Activated CD4-positive, alpha-beta memory T cell treated with anti-CD3 and anti-CD28 coated beads for 36 hours (primary cell): ENCODE data around the gene HIRA. TPM values are rescaled to one million over a fixed set of nuclear protein-coding genes. Genes with fewer than 3 reads are reported as not detected.
A peak's percentile ranks its signal among the peaks of the same experiment; 100 is the strongest.

Experiments used
- CTCF ChIA-PET: fragments of 350-600 bp; sonication (Branson Sonifier 250); formaldehyde crosslinking; loops from one replicate; lab custom pipeline; 2021; ENCODE audit warnings: antibody characterized with exemption, inconsistent platforms; lab: Charles Lee
- POLR2A ChIA-PET: fragments of 350-600 bp; sonication (Branson Sonifier 250); formaldehyde crosslinking; loops from one replicate; lab custom pipeline; 2021; ENCODE audit warnings: antibody characterized with exemption; lab: Charles Lee
- DNase-seq: peaks from one replicate; pipeline ENCODE4 v3.0.0-alpha.2; 2020
- H3K27ac Mint-ChIP-seq: one replicate; pipeline ENCODE4 v1.8.0; 2021; ENCODE audit warnings: mixed read lengths
- H3K27me3 Mint-ChIP-seq: one replicate; pipeline ENCODE4 v1.8.0; 2021; ENCODE audit warnings: mixed read lengths
- H3K36me3 Mint-ChIP-seq: one replicate; pipeline ENCODE4 v1.8.0; 2021; ENCODE audit warnings: mixed read lengths
- H3K4me1 Mint-ChIP-seq: one replicate; pipeline ENCODE4 v1.8.0; 2021; ENCODE audit warnings: low read depth, mixed read lengths
- H3K4me3 Mint-ChIP-seq: one replicate; pipeline ENCODE4 v1.8.0; 2021; ENCODE audit warnings: mild to moderate bottlenecking, mixed read lengths
- H3K9me3 Mint-ChIP-seq: one replicate; pipeline ENCODE4 v1.8.0; 2021; ENCODE audit warnings: mixed read lengths
- intact Hi-C: fragments of 100-400 bp; cut with micrococcal nuclease; formaldehyde crosslinking; loops from one replicate; pipeline ENCODE4 v1.15.1; 2023
- total RNA-seq, 2 experiments: library from RNA; stranded (reverse); gene quantifications; one replicate each; pipeline ENCODE4 v1.2.3, GENCODE V29; 2021

Gene HIRA
- total RNA-seq, 2 experiments from 2014 or later, result 28.3 to 30.6 TPM

DNA sequence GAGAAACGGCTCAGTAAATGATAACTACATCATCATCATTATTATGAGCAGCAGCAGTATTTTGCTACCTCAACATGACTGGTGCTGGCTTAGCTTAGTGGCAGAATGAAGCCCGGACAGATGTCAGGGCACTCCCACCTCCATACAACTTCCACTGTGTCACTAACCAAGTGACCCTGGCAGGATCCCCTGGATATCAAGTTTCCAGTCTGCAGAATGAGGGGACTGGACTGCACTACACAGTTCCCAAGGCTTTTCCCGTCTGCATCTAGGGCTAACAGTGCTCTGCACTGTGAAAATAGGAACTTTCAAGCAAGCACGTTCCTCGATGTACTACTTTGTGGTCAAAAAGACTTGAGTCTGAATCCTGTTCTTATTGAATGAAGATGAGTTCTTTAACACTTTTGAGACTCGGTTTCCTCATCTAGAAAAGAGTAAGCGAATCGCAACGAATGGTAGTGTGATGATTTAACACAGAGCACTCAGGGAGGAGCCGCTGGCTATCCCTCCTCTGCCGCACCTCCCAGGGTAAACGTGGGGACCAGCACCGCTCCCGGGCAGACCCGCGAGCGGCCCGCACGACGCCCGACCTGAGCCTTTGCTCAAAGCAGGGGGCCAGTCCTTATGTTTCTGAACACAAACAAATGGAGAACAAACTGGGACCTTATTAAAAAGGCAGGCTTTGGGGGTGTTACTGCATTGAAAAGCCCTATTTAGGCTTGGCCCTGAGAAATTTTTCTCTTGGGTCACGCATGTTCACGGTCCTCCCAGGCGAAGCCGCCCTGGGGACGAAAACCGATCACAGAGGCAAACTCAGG is 140.9 kb downstream of the HIRA start:
- ChIA-PET POLR2A (interaction anchor here (1.8 kb wide), 1 partner anchor 157 kb away, joined by 3 read pairs; the partner anchor contains the start of gene C22orf39), CTCF (interaction anchor here (0.9 kb wide), 1 partner anchor 112 kb away, joined by 5 read pairs; the partner anchor contains the start of gene SLC25A1)
- Mint-ChIP-seq H3K27ac (no peak overlapping the region), H3K9me3 (no peaks in the 10 kb centered on the region), H3K4me1 (peaks cover 16% of the 10 kb centered on the region), H3K36me3 (no peaks in the 10 kb centered on the region), H3K4me3 (peak overlapping the region; percentile 73), H3K27me3 (peaks cover 23% of the 10 kb centered on the region)
- intact Hi-C loops, result loop anchor here (2.0 kb wide), 2 partner anchors 112 to 188 kb away; partner anchors contain the start of genes CDC45, SLC25A1 and UFD1
- peak; percentile 15 for DNase-seq

- Mint-ChIP-seq H3K4me3 (no peak overlapping the region), H3K9me3 (no peaks in the 10 kb centered on the region), H3K36me3 (no peaks in the 10 kb centered on the region), H3K4me1 (peaks cover 16% of the 10 kb centered on the region), H3K27me3 (peaks cover 23% of the 10 kb centered on the region), H3K27ac (no peak overlapping the region)
- ChIA-PET CTCF (interaction anchor here (1.5 kb wide), 1 partner anchor 110 kb away, joined by 8 read pairs; no protein-coding TSS in a partner anchor), POLR2A (no interaction called here)
- intact Hi-C loops, result loop anchor here (2.0 kb wide), 2 partner anchors 111 to 189 kb away; partner anchors contain the start of genes CDC45, SLC25A1 and UFD1
- peak; percentile 32 for DNase-seq
Measured at GRCh38 chr22:19289475-19290161, 141.9 kb downstream of the HIRA start.

- H3K36me3 Mint-ChIP-seq, result no peaks in the 10 kb centered on the region
- H3K4me1 Mint-ChIP-seq, result peaks cover 16% of the 10 kb centered on the region
- ChIA-PET POLR2A (no interaction called here), CTCF (no interaction called here)
- H3K4me3 Mint-ChIP-seq, result no peak overlapping the region
- intact Hi-C loops, result no loop called here
- DNase-seq, result no peak
- peaks cover 23% of the 10 kb centered on the region for H3K27me3 Mint-ChIP-seq
- H3K27ac Mint-ChIP-seq, result no peak overlapping the region
- H3K9me3 Mint-ChIP-seq, result no peaks in the 10 kb centered on the region
Measured at GRCh38 chr22:19287889-19288288, 143.6 kb downstream of the HIRA start.

GRCh38 chr22:19287076-19287707 is 144.3 kb downstream of the HIRA start:
- H3K9me3 Mint-ChIP-seq, result no peaks in the 10 kb centered on the region
- no peak for DNase-seq
- intact Hi-C loops, result no loop called here
- CTCF ChIA-PET, result interaction anchor here (0.9 kb wide), 1 partner anchor 79 kb away, joined by 3 read pairs; no protein-coding TSS in a partner anchor
- H3K27me3 Mint-ChIP-seq, result peaks cover 23% of the 10 kb centered on the region
- H3K4me3 Mint-ChIP-seq, result no peak overlapping the region
- POLR2A ChIA-PET, result no interaction called here
- no peaks in the 10 kb centered on the region for H3K36me3 Mint-ChIP-seq
- no peak overlapping the region for H3K27ac Mint-ChIP-seq
- peaks cover 12% of the 10 kb centered on the region for H3K4me1 Mint-ChIP-seq

- CTCF ChIA-PET, result interaction anchor here (0.9 kb wide), 1 partner anchor 78 kb away, joined by 3 read pairs; no protein-coding TSS in a partner anchor
Measured at GRCh38 chr22:19285831-19286230, 145.7 kb downstream of the HIRA start.

More at GRCh38 chr22:19285831-19286230, 145.7 kb downstream of the HIRA start:
- H3K27ac Mint-ChIP-seq, result no peak overlapping the region
- POLR2A ChIA-PET, result no interaction called here
- H3K36me3 Mint-ChIP-seq, result no peaks in the 10 kb centered on the region
- no peak overlapping the region for H3K4me3 Mint-ChIP-seq
- peaks cover 21% of the 10 kb centered on the region for H3K27me3 Mint-ChIP-seq
- peaks cover 10% of the 10 kb centered on the region for H3K4me1 Mint-ChIP-seq
- intact Hi-C loops, result no loop called here
- no peak for DNase-seq
- H3K9me3 Mint-ChIP-seq, result no peaks in the 10 kb centered on the region

Other genes with a start within 250 kb of the HIRA start
- gene CLTCL1, start 140.0 kb downstream of the HIRA start, total RNA-seq, result 1 to 10 TPM; 1.1 to 1.6 TPM
- 10 to 100 TPM; 36.5 to 38.5 TPM for gene MRPL40, start 812 bp upstream of the HIRA start, total RNA-seq
- gene C22orf39, start 16.0 kb upstream of the HIRA start, total RNA-seq, result 10 to 100 TPM; 23.3 to 23.5 TPM
- gene UFD1, start 47.5 kb upstream of the HIRA start, total RNA-seq, result 10 to 100 TPM; 85.3 to 91.1 TPM
- gene CDC45, start 48.2 kb upstream of the HIRA start, total RNA-seq, result 100 to 1,000 TPM; 122 to 130 TPM
- under 1 TPM; 0.17 to 0.31 TPM for gene CLDN5, start 92.7 kb upstream of the HIRA start, total RNA-seq